Right ventricle myocardium inferior (tissue), 1 donor: Measurements from ENCODE around the gene INSIG2. TPM values are rescaled to one million over a fixed set of nuclear protein-coding genes. Genes with fewer than 3 reads are reported as not detected.

Experiments
- ATAC-seq: fragments of 200-7000 bp; cut with Tn5 transposase; one replicate; pipeline ENCODE4 v1.9.1; 2020; ENCODE audit warnings: mild to moderate bottlenecking, moderate library complexity
- DNase-seq: peaks from one replicate; pipeline ENCODE4 v3.0.0; 2021; ENCODE audit errors: missing footprints
- intact Hi-C: fragments of 100-400 bp; cut with DNase I; formaldehyde crosslinking; loops from one replicate; pipeline ENCODE4 v1.11.0; 2022
- total RNA-seq: library from RNA; stranded (reverse); fragmentation: NEBNext Ultra II Directional; extraction: Animal tissue kit (Norgen Biotek cat#: 25700); gene quantifications from one replicate; pipeline ENCODE4 v1.2.1, GENCODE V29; 2021
- donor health status: DM: no; HTN: yes; CAD: no; lungs with severe emphysema.

The INSIG2 gene
- total RNA-seq, 1 donor from 2014 or later, result 13.0 TPM

GRCh38 chr2:118120401-118120780, 32.1 kb downstream of the INSIG2 start:
- DNase-seq (no peak), ATAC-seq (no peak)
- intact Hi-C loops, result no loop called here

- intact Hi-C loops, result no loop called here
- DNase-seq, result no peak
- no peak for ATAC-seq
Measured at GRCh38 chr2:118121101-118121500, 32.8 kb downstream of the INSIG2 start.

GRCh38 chr2:118121986-118122524, 33.8 kb downstream of the INSIG2 start:
- intact Hi-C loops, result no loop called here
- no peak for ATAC-seq
- DNase-seq, result no peak

- intact Hi-C loops, result no loop called here
- ATAC-seq, result no peak
Measured at GRCh38 chr2:118122594-118123281, 34.5 kb downstream of the INSIG2 start.

GRCh38 chr2:118123561-118124232, 35.4 kb downstream of the INSIG2 start:
- intact Hi-C loops, result no loop called here
- ATAC-seq (peak; percentile 60), DNase-seq (no peak)

More at GRCh38 chr2:118122594-118123281, 34.5 kb downstream of the INSIG2 start:
- DNase-seq, result no peak

- DNase-seq (no peak), ATAC-seq (no peak)
- intact Hi-C loops, result no loop called here
Measured at GRCh38 chr2:118124288-118124891, 36.1 kb downstream of the INSIG2 start.

GRCh38 chr2:118127250-118127649, 39.0 kb downstream of the INSIG2 start:
- ATAC-seq (no peak), DNase-seq (no peak)
- intact Hi-C loops, result no loop called here

GRCh38 chr2:118128826-118129225, 40.6 kb downstream of the INSIG2 start:
- intact Hi-C loops, result no loop called here
- no peak for ATAC-seq
- no peak for DNase-seq

- no peak for ATAC-seq
- intact Hi-C loops, result no loop called here
- no peak for DNase-seq
Measured at GRCh38 chr2:118130385-118130784, 42.1 kb downstream of the INSIG2 start.

- no peak for ATAC-seq
- intact Hi-C loops, result no loop called here
- no peak for DNase-seq
Measured at GRCh38 chr2:118131771-118132170, 43.5 kb downstream of the INSIG2 start.

GRCh38 chr2:118133916-118134315, 45.6 kb downstream of the INSIG2 start:
- DNase-seq (no peak), ATAC-seq (no peak)
- intact Hi-C loops, result no loop called here

GRCh38 chr2:118134650-118135049, 46.4 kb downstream of the INSIG2 start:
- intact Hi-C loops, result no loop called here
- ATAC-seq (no peak), DNase-seq (no peak)

- no peak for DNase-seq
- ATAC-seq, result no peak
- intact Hi-C loops, result no loop called here
Measured at GRCh38 chr2:118145207-118145606, 56.9 kb downstream of the INSIG2 start.

- intact Hi-C loops, result no loop called here
- DNase-seq (no peak), ATAC-seq (no peak)
Measured at GRCh38 chr2:118145806-118146205, 57.5 kb downstream of the INSIG2 start.

GRCh38 chr2:118146315-118147283, 58.3 kb downstream of the INSIG2 start:
- ATAC-seq, result no peak
- no peak for DNase-seq
- intact Hi-C loops, result no loop called here

GRCh38 chr2:118148133-118148532, 59.9 kb downstream of the INSIG2 start:
- DNase-seq (no peak), ATAC-seq (no peak)
- intact Hi-C loops, result no loop called here

GRCh38 chr2:118148809-118149208, 60.5 kb downstream of the INSIG2 start:
- intact Hi-C loops, result no loop called here
- ATAC-seq, result no peak
- DNase-seq, result no peak

GRCh38 chr2:118150294-118150693, 62.0 kb downstream of the INSIG2 start:
- no peak for DNase-seq
- ATAC-seq, result no peak
- intact Hi-C loops, result no loop called here

GRCh38 chr2:118151831-118152230, 63.6 kb downstream of the INSIG2 start:
- intact Hi-C loops, result no loop called here
- no peak for ATAC-seq
- DNase-seq, result no peak
